Measurements from ENCODE around the gene FNDC5. TPM values are rescaled to one million over a fixed set of nuclear protein-coding genes. Genes with fewer than 3 reads are reported as not detected.

FNDC5 gene
- total and polyA plus RNA-seq, 9 of the 15 experiments (the other 6 are each of a cell fraction or from before 2014, with no cell fraction given) = 0.06 to 2.1 (median 0.22) TPM

- TF ChIP-seq CHD7 (IDR thresholded peaks at IDR 0.05; ENCODE audit: low read depth, low read length) = no peak
- TF ChIP-seq REST (IDR thresholded peaks at IDR 0.05; ENCODE audit: borderline replicate concordance) = no peak
- no peak for TF ChIP-seq REST (CRISPR knock-in tag; IDR thresholded peaks at IDR 0.05; ENCODE audit: low read depth)
- TF ChIP-seq ZSCAN29 (IDR thresholded peaks at IDR 0.05) = no peak
Measured at GRCh38 chr1:32915766-32916706, 45.3 kb upstream of the FNDC5 start (continued).

Data from K562 (cell line).